NB4 (cell line): ENCODE data around the gene SHANK2.

Experiments
- DNase-seq: peaks from one replicate; pipeline ENCODE4 v3.0.0; 2010; ENCODE audit warnings: low read depth
- H3K4me3 ChIP-seq: one replicate; pipeline ENCODE4 v1.5.1; 2011; ENCODE audit warnings: mild to moderate bottlenecking, low read depth, low read length, moderate library complexity
- MYC ChIP-seq: IDR thresholded peaks from 2 replicates; pipeline ENCODE4 v1.6.1; 2011; ENCODE audit warnings: low read depth, low read length
- POLR2A ChIP-seq: IDR thresholded peaks from 2 replicates; pipeline ENCODE4 v1.6.1; 2011; ENCODE audit warnings: mild to moderate bottlenecking; ENCODE audit not compliant: insufficient read length; ENCODE audit errors: extremely low read depth
- TF ChIP-seq, protein P1 (sequence below): IDR thresholded peaks from 2 replicates; pipeline ENCODE4 v1.6.1; 2011; ENCODE audit warnings: low read depth, low read length
- TF ChIP-seq, protein P2 (sequence below): IDR thresholded peaks from one replicate; pipeline ENCODE4 v1.5.1; 2012; ENCODE audit warnings: low read depth, low read length

SHANK2 gene

DNA sequence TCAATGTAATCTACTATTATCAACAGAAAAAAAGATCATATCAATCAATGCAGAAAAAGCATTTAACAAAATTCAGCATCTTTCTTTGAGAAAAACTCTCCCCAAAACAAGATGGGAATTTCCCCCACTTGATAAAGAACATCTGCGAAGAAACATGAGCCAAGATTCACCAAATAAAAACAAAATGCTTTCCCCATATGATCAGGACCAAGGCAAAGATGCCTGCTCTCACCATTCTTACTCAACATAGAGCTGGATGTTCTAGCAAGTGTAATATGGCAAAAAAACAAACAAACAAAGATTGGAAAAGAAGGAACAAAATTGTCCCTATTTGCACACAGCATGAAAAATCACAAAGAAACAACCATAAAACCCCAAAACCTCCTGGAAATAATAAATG lies 23.4 kb downstream of the SHANK2 start:
- no peak for DNase-seq
- H3K4me3 ChIP-seq, result no peak overlapping the region
- TF ChIP-seq, protein P1, sequence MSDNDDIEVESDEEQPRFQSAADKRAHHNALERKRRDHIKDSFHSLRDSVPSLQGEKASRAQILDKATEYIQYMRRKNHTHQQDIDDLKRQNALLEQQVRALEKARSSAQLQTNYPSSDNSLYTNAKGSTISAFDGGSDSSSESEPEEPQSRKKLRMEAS, result no peak
- TF ChIP-seq POLR2A (no peak), MYC (no peak)
- TF ChIP-seq, protein P2, sequence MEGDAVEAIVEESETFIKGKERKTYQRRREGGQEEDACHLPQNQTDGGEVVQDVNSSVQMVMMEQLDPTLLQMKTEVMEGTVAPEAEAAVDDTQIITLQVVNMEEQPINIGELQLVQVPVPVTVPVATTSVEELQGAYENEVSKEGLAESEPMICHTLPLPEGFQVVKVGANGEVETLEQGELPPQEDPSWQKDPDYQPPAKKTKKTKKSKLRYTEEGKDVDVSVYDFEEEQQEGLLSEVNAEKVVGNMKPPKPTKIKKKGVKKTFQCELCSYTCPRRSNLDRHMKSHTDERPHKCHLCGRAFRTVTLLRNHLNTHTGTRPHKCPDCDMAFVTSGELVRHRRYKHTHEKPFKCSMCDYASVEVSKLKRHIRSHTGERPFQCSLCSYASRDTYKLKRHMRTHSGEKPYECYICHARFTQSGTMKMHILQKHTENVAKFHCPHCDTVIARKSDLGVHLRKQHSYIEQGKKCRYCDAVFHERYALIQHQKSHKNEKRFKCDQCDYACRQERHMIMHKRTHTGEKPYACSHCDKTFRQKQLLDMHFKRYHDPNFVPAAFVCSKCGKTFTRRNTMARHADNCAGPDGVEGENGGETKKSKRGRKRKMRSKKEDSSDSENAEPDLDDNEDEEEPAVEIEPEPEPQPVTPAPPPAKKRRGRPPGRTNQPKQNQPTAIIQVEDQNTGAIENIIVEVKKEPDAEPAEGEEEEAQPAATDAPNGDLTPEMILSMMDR, result no peak

DNA sequence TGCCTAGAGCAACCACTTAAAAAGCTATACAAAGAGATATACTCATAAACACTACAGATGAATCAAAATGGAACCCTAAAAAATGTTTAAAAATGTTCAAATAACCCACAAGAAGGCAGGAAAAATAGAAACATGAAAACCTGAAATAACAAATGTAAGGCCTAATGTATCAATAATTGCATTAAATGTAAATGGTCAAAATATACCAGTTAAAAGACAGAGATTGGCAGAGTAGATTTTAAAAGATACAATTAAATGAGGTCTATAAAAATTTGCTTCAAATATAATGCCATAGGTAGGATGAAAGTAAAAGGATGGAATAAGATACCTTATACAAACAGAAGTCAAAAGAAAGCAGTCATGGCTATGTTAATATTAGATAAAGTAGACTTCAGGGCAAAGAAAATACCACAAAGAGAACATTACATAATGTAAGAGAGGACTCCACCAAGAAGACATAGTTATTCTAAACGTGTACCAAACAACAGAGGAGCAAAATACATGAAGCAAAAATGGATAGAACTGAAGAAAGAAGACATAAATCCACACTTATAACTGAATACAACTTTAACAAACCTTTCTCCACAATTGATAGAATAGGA lies 25.2 kb downstream of the SHANK2 start:
- no peak overlapping the region for H3K4me3 ChIP-seq
- no peak for TF ChIP-seq MYC
- TF ChIP-seq, protein P2, result no peak
- TF ChIP-seq, protein P1, result no peak
- no peak for DNase-seq

DNA sequence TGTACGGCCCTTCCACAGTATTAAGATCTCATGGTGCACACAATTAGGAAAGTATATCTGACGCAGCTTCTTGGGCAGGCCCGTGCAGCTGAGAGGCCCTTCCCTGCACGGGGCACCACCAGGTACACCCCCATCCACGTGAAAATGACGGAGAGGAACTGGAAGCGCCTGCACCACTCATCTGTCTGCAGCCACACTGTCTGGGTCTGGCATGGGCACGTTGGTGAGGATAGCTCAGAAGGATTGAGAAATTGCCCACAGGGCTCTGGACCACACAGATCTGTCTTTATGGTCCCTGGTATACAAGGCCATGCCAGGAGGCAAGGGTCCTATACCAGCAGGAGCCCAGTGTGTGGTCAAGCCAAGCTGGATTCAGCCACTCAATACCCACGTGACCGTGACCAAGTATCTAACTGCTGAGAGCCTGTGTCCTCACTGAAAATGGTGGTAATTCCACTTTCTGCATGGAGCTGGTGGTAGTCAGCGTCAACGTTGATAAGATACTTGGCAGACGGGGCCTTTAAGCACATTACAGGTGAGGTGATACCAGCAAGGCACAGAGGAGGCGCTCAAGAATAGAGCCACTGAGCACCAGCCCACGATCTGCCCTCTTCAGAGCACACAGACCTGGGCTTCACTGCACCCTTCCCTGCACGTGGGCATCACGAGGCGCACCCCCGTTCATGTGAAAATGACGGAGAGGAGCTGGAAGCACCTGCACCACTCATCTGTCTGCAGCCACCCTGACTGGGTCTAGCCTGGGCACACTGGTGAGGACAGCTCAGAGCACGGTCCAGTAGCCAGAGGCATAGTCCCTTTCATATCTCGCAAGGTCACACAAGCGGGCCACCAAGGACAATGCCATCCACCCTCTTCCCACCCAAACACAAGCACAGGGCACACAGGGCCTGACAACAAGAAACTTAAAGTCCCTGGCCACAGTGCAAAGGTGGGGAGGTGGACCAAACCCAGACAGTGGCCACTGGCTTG lies 28.4 kb downstream of the SHANK2 start:
- no peak for DNase-seq
- TF ChIP-seq MYC (no peak), POLR2A (no peak)
- TF ChIP-seq, protein P1, result no peak
- TF ChIP-seq, protein P2, result no peak
- H3K4me3 ChIP-seq, result no peak overlapping the region

DNA sequence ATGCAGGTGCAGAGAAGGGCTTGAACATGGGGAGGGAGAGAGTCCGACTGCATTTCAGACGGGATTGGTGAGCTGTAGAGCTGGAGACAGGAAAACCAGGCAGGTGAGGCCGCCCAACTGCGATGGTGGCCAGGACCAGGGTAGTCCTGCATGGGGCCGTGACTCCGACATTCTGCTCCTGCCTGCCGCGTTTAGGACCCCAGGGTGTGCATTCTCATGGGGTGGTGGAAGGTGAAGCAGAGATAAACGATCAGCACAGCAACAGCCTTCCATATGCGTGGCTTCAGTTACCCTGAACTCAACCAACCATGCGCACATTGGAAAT lies 29.3 kb downstream of the SHANK2 start:
- TF ChIP-seq, protein P1, result no peak
- TF ChIP-seq POLR2A (no peak), MYC (no peak)
- H3K4me3 ChIP-seq, result no peak overlapping the region
- DNase-seq, result no peak

GRCh38 chr11:71222318-71223080 lies 29.9 kb downstream of the SHANK2 start:
- TF ChIP-seq MYC, result no peak
- TF ChIP-seq, protein P1, result peak; percentile 23; the same call in 1 of the 2 replicates
- no peak overlapping the region for H3K4me3 ChIP-seq
- DNase-seq, result no peak

GRCh38 chr11:71221821-71222220 lies 30.6 kb downstream of the SHANK2 start:
- DNase-seq, result no peak
- H3K4me3 ChIP-seq, result no peak overlapping the region
- TF ChIP-seq, protein P2, result no peak
- TF ChIP-seq, protein P1, result no peak
- TF ChIP-seq POLR2A (no peak), MYC (no peak)
